Peyer's patch (tissue), 4 donors: Measurements from ENCODE around the gene KCNN3. TPM values are rescaled to one million over a fixed set of nuclear protein-coding genes. Genes with fewer than 3 reads are reported as not detected.

Experiments
- DNase-seq, 3 donors: peaks; one replicate each; pipeline ENCODE4 v3.0.0-alpha.2; 2017 to 2019
- H3K27ac ChIP-seq, 4 donors: fragments of 200-600 bp; sonication (generic); one replicate each; pipeline ENCODE4 v1.5.1; 2016 to 2019
- H3K27me3 ChIP-seq, 2 donors: fragments of 200-600 bp; sonication (generic); one replicate each; pipeline ENCODE4 v1.5.1; 2019
- H3K36me3 ChIP-seq, 3 donors: fragments of 200-600 bp; sonication (generic); one replicate each; pipeline ENCODE4 v1.5.1; 2016 to 2019
- H3K4me1 ChIP-seq, 4 donors: fragments of 200-600 bp; sonication (generic); one replicate each; pipeline ENCODE4 v1.5.1; 2016 to 2019
- H3K4me3 ChIP-seq, 4 donors: fragments of 200-600 bp; sonication (generic); 1 replicate in 3 of 4; 2 replicates in 1 of 4; pipeline ENCODE4 v1.5.1; 2016 to 2019; ENCODE audit warnings: mild to moderate bottlenecking in 1 of 4
- H3K9me3 ChIP-seq, 4 donors: fragments of 200-600 bp; sonication (generic); one replicate each; pipeline ENCODE4 v1.5.1; 2016 to 2019; ENCODE audit warnings: mild to moderate bottlenecking in 1 of 4
- POLR2A ChIP-seq, 2 donors: fragments of 450-650 bp; IDR thresholded peaks; one replicate each; pipeline ENCODE4 v1.5.1; 2017; ENCODE audit warnings: antibody characterized with exemption in 2 of 2, mild to moderate bottlenecking in 2 of 2, moderate library complexity in 2 of 2
- total RNA-seq, 4 donors: library from RNA; depleted of rRNA; stranded (reverse); fragments of >200 nt; gene quantifications; one replicate each; pipeline ENCODE4 v1.1.0, GENCODE V29; 2016
- TF ChIP-seq, protein P1 (sequence below), 6 experiments: fragments of 450-650 bp in 4 of 6; fragments of 200-600 bp in 2 of 6; sonication (generic) in 1 of 6; IDR thresholded peaks; one replicate each; pipeline ENCODE4 v1.5.1; 2017 to 2019; ENCODE audit warnings: antibody characterized with exemption in 6 of 6, mild to moderate bottlenecking in 3 of 6, moderate library complexity in 1 of 6

KCNN3 gene
- total RNA-seq, 4 donors from 2014 or later = 0.85 to 1.7 (median 1.2) TPM

DNA sequence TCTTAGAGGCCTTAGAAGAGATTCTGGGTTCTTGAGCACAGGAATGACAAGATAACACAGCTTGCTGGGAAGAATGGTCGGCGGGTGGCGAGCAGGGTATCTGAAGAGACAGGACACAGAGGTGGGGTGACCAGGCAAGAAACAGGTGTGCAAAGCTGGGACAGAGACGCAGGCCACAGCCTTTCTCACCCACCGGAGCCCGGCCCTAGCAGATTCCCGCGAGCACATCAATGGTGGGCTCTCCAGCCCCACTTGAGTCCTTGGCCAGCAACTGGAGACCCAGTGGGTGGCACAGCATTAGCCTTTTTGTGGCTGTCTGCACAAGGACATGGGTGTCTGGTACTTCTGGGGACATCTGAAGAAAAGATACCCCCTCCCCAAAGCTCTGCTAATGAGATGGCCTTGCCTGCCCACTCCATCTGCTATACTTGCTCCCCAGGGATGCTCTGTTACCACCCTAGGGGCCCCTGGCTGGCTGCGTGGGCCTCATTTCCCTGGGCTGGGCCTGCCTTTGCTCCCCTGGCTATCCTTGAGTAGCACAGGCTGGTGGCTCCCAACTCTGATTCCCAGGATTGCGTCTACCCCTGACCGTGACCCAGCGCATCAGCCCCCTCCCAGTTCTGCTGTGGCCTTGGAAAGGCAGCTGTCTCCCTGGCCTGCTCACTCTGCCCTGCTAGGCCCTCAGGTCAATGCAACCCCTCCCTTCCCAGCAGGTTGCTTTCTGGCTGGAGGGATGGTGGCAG lies 134.8 kb downstream of the KCNN3 start:
- Histone ChIP-seq H3K4me3 (no peak overlapping the region), H3K27me3 (no peaks in the 10 kb centered on the region), H3K4me1 (peaks cover 0 to 8% (median 0%) of the 10 kb centered on the region in 4 donors), H3K27ac (no peak overlapping the region), H3K9me3 (no peaks in the 10 kb centered on the region), H3K36me3 (no peaks in the 10 kb centered on the region)
- DNase-seq = no peak
- no peak for TF ChIP-seq POLR2A (IDR thresholded peaks at IDR 0.05)
- TF ChIP-seq, protein P1, sequence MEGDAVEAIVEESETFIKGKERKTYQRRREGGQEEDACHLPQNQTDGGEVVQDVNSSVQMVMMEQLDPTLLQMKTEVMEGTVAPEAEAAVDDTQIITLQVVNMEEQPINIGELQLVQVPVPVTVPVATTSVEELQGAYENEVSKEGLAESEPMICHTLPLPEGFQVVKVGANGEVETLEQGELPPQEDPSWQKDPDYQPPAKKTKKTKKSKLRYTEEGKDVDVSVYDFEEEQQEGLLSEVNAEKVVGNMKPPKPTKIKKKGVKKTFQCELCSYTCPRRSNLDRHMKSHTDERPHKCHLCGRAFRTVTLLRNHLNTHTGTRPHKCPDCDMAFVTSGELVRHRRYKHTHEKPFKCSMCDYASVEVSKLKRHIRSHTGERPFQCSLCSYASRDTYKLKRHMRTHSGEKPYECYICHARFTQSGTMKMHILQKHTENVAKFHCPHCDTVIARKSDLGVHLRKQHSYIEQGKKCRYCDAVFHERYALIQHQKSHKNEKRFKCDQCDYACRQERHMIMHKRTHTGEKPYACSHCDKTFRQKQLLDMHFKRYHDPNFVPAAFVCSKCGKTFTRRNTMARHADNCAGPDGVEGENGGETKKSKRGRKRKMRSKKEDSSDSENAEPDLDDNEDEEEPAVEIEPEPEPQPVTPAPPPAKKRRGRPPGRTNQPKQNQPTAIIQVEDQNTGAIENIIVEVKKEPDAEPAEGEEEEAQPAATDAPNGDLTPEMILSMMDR (IDR thresholded peaks at IDR 0.05) = no peak

DNA sequence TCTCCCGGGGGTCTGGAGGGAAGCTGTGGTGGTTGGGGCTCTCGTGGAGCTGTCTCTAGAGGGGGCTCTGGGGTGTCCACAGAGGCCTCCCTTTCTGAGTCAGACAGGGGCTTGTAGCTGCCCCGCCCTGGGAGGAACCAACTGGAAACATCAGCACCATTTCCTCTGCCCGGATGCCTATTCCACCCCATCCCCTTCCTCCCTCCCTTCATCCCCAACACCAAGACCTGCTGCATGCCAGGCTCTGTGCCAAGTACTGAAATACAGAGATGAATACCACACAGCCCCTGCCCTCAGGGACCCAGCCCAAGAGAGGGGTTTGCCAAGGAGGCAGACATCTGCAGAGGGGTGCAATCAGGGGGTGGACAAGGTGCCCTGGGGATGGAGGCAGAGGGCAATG lies 136.5 kb downstream of the KCNN3 start:
- no peaks in the 10 kb centered on the region for H3K27me3 ChIP-seq
- no peaks in the 10 kb centered on the region for H3K36me3 ChIP-seq
- TF ChIP-seq, protein P1 (IDR thresholded peaks at IDR 0.05) = no peak
- no peak for TF ChIP-seq POLR2A (IDR thresholded peaks at IDR 0.05)
- DNase-seq = no peak
- H3K27ac ChIP-seq = no peak overlapping the region
- H3K9me3 ChIP-seq = no peaks in the 10 kb centered on the region
- H3K4me3 ChIP-seq = no peak overlapping the region
- peaks cover 0 to 22% (median 0%) of the 10 kb centered on the region in 4 donors for H3K4me1 ChIP-seq

DNA sequence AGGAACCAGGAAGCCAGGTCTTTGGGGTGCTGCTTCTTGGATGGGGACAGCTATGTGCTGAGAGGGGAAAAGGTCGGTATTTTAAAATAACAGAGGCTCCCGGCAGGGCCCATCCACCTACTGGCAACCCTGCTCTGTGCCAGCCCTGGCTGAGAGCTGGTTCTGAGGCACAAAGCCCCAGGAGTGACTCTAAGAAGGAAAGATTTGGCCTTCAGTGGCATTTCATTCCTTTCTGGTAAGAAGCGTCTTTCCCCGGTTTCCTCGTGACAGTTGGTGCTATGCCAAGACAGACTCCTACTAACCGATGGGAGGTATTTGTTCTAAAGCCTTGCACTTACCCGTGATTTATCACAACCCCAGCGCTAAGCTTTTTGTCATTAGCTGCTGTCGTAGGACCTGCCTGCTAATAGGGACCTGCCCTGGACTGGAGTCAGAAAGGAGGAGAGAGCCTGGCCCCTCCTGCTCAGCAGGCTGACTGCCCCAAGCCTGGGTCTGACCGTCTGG lies 139.0 kb downstream of the KCNN3 start:
- H3K27ac ChIP-seq = peak overlapping the region in 2 of 4 donors; percentile 55 to 69
- H3K4me1 ChIP-seq = peaks cover 0 to 28% (median 0%) of the 10 kb centered on the region in 4 donors
- DNase-seq = no peak
- H3K36me3 ChIP-seq = no peaks in the 10 kb centered on the region
- no peaks in the 10 kb centered on the region for H3K9me3 ChIP-seq
- TF ChIP-seq, protein P1 (IDR thresholded peaks at IDR 0.05) = no peak
- TF ChIP-seq POLR2A (IDR thresholded peaks at IDR 0.05) = no peak
- H3K27me3 ChIP-seq = no peaks in the 10 kb centered on the region
- no peak overlapping the region for H3K4me3 ChIP-seq

DNA sequence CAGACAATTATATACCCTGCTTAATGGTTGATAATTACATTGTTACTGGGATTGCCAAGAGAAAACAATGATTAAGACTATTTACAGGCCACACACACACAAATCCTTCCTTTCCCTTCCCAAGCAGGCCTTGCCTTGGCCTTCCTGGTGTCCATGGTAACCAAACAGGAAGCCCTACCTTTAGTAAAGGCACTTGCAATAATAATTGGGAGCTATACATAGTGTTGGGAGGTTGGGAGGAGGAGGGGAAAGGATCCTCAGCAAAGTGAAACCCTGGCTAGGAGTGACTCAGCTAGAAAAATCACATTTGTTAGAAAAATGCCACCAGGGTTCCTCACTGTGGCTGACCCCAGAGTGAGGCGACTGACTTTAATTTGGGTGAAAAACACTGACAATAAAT lies 139.8 kb downstream of the KCNN3 start:
- TF ChIP-seq, protein P1 (IDR thresholded peaks at IDR 0.05) = no peak
- no peak for TF ChIP-seq POLR2A (IDR thresholded peaks at IDR 0.05)
- peak overlapping the region in 2 of 4 donors; percentile 55 to 69 for H3K27ac ChIP-seq

DNA sequence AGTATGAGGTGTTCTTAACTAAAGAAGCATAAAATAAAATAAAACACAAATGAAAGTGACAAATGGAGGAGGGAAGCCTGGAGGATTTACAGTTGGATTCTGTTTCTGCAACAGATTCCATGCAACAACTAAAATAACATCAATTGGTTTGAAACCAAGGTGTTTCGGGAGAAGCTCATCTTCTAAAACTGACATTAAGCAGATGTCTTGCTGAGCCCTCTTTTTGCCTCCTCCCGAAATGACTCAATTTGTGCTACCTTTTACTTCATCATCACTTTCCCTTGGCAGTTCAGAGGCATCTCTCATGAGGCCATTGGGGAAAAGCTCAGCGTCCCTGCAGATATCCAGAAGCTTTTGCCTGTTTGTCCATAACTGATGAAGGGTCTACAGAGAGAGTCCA lies 140.5 kb downstream of the KCNN3 start:
- peak overlapping the region in 2 of 4 donors; percentile 55 to 69 for H3K27ac ChIP-seq
- peaks cover 0 to 30% (median 0%) of the 10 kb centered on the region in 4 donors for H3K4me1 ChIP-seq
- H3K27me3 ChIP-seq = no peaks in the 10 kb centered on the region
- no peak for DNase-seq
- TF ChIP-seq POLR2A (IDR thresholded peaks at IDR 0.05) = no peak
- TF ChIP-seq, protein P1 (IDR thresholded peaks at IDR 0.05) = no peak
- H3K9me3 ChIP-seq = no peaks in the 10 kb centered on the region
- no peaks in the 10 kb centered on the region for H3K36me3 ChIP-seq
- H3K4me3 ChIP-seq = no peak overlapping the region

More for the DNA sequence above, 139.8 kb downstream of the KCNN3 start:
- Histone ChIP-seq H3K9me3 (no peaks in the 10 kb centered on the region), H3K27me3 (no peaks in the 10 kb centered on the region), H3K4me1 (peaks cover 0 to 30% (median 0%) of the 10 kb centered on the region in 4 donors), H3K36me3 (no peaks in the 10 kb centered on the region), H3K4me3 (no peak overlapping the region)
- DNase-seq = no peak
